Neural cell (in vitro differentiated cells): ENCODE measurements around the gene UBAP2L. TPM values are rescaled to one million over a fixed set of nuclear protein-coding genes. Genes with fewer than 3 reads are reported as not detected.
"Not testable (repeated sequence)": the region's sequence is repeated elsewhere in the genome, so short reads cannot be mapped to it uniquely, and the experiment has no call there.

Experiments used
- H2AFZ ChIP-seq: fragments of 200-600, 300-800 bp; sonication (generic), shearing (Covaris generic); 2 replicates; pipeline ENCODE4 v1.6.0; 2014; ENCODE audit warnings: low read depth, mild to moderate bottlenecking, antibody characterized with exemption, low read length, moderate library complexity
- H3F3A ChIP-seq: fragments of 200-600 bp; shearing (Covaris generic); 2 replicates; pipeline ENCODE4 v1.6.1; 2016; ENCODE audit warnings: mild to moderate bottlenecking, moderate library complexity, mixed read lengths, antibody characterized with exemption, low read length; ENCODE audit not compliant: insufficient read depth, poor library complexity, severe bottlenecking
- H3K27ac ChIP-seq: fragments of 200-600, 300-800 bp; sonication (generic), shearing (Covaris generic); 2 replicates; pipeline ENCODE4 v1.5.1; 2014; ENCODE audit warnings: mild to moderate bottlenecking, low read length, moderate library complexity
- H3K27me3 ChIP-seq: fragments of 300-800, 200-600 bp; sonication (generic), shearing (Covaris generic); 2 replicates; pipeline ENCODE4 v1.6.0; 2014; ENCODE audit warnings: mild to moderate bottlenecking, low read depth, low read length, moderate library complexity; ENCODE audit not compliant: insufficient read depth
- H3K36me3 ChIP-seq: fragments of 300-800, 200-600 bp; sonication (generic), shearing (Covaris generic); 2 replicates; pipeline ENCODE4 v1.5.1; 2014; ENCODE audit warnings: mild to moderate bottlenecking, antibody characterized with exemption, low read length, moderate library complexity; ENCODE audit not compliant: insufficient read depth
- H3K4me2 ChIP-seq: fragments of 300-800, 200-600 bp; sonication (generic), shearing (Covaris generic); 2 replicates; pipeline ENCODE4 v1.6.0; 2014; ENCODE audit warnings: mild to moderate bottlenecking, low read length
- H3K4me3 ChIP-seq: fragments of 300-800, 200-600 bp; sonication (generic), shearing (Covaris generic); 2 replicates; pipeline ENCODE4 v1.5.1; 2014; ENCODE audit warnings: mild to moderate bottlenecking, low read length, moderate library complexity
- H3K79me2 ChIP-seq: fragments of 200-600 bp; shearing (Covaris generic); replicated peaks from 2 replicates; pipeline ENCODE4 v1.6.0; 2014; ENCODE audit warnings: mild to moderate bottlenecking, low read length, moderate library complexity; ENCODE audit not compliant: insufficient read depth
- H3K9ac ChIP-seq: fragments of 300-800, 200-600 bp; sonication (generic), shearing (Covaris generic); 2 replicates; pipeline ENCODE4 v1.6.1; 2016; ENCODE audit warnings: mild to moderate bottlenecking, low read length, mixed read lengths
- H3K9me2 ChIP-seq: fragments of 200-600 bp; shearing (Covaris generic); 2 replicates; pipeline ENCODE4 v1.6.1; 2016; ENCODE audit warnings: mild to moderate bottlenecking, low read length, mixed read lengths; ENCODE audit not compliant: insufficient read depth
- H3K9me3 ChIP-seq: fragments of 200-600, 300-800 bp; sonication (generic), shearing (Covaris generic); 2 replicates; pipeline ENCODE4 v1.6.1; 2016; ENCODE audit warnings: mild to moderate bottlenecking, mixed run types, low read length, moderate library complexity, mixed read lengths
- H4K20me1 ChIP-seq: fragments of 200-600 bp; shearing (Covaris generic); 2 replicates; pipeline ENCODE4 v1.6.1; 2016; ENCODE audit warnings: mild to moderate bottlenecking, mixed run types; ENCODE audit not compliant: insufficient read depth
- CTCF ChIP-seq: fragments of 450-650 bp; IDR thresholded peaks from 2 replicates; pipeline ENCODE4 v1.5.1; 2014; ENCODE audit warnings: antibody characterized with exemption, mild to moderate bottlenecking, moderate library complexity; ENCODE audit not compliant: poor library complexity, severe bottlenecking
- EP300 ChIP-seq: fragments of 450-650 bp; conservative IDR thresholded peaks from 2 replicates; pipeline ENCODE4 v1.6.1; 2014; ENCODE audit warnings: antibody characterized with exemption, mild to moderate bottlenecking, moderate library complexity; ENCODE audit not compliant: poor library complexity, severe bottlenecking
- EZH2 ChIP-seq: fragments of 200-600, 300-800 bp; shearing (Covaris generic), sonication (generic); IDR thresholded peaks from 2 replicates; pipeline ENCODE4 v1.6.1; 2014; ENCODE audit warnings: antibody characterized with exemption, low read length, borderline replicate concordance, mild to moderate bottlenecking; ENCODE audit not compliant: insufficient read depth, poor library complexity, severe bottlenecking
- MXI1 ChIP-seq: fragments of 450-650 bp; conservative IDR thresholded peaks from 2 replicates; pipeline ENCODE4 v1.6.1; 2014; ENCODE audit warnings: antibody characterized with exemption, mild to moderate bottlenecking; ENCODE audit not compliant: poor library complexity, severe bottlenecking
- POLR2AphosphoS5 ChIP-seq: IDR thresholded peaks from 2 replicates; pipeline ENCODE4 v1.6.1; 2012
- RAD21 ChIP-seq: fragments of 450-650 bp; conservative IDR thresholded peaks from 2 replicates; pipeline ENCODE4 v1.6.1; 2014; ENCODE audit warnings: antibody characterized with exemption, mild to moderate bottlenecking, moderate library complexity
- REST ChIP-seq: IDR thresholded peaks from 2 replicates; pipeline ENCODE4 v1.6.1; 2012; ENCODE audit warnings: borderline replicate concordance
- SMC3 ChIP-seq: fragments of 450-650 bp; conservative IDR thresholded peaks from 2 replicates; pipeline ENCODE4 v1.6.1; 2014; ENCODE audit warnings: antibody characterized with exemption, mild to moderate bottlenecking, moderate library complexity; ENCODE audit not compliant: poor library complexity
- TAF1 ChIP-seq: IDR thresholded peaks from 2 replicates; pipeline ENCODE4 v1.6.1; 2012; ENCODE audit warnings: low read depth
- polyA plus RNA-seq: library from polyadenylated mRNA; depleted of rRNA; stranded (reverse); fragments of >200 nt; gene quantifications from 2 replicates; pipeline ENCODE4 v1.2.3, GENCODE V29; 2014

The UBAP2L gene
- polyA plus RNA-seq, 1 donor from 2014 or later: 44.7 TPM

DNA sequence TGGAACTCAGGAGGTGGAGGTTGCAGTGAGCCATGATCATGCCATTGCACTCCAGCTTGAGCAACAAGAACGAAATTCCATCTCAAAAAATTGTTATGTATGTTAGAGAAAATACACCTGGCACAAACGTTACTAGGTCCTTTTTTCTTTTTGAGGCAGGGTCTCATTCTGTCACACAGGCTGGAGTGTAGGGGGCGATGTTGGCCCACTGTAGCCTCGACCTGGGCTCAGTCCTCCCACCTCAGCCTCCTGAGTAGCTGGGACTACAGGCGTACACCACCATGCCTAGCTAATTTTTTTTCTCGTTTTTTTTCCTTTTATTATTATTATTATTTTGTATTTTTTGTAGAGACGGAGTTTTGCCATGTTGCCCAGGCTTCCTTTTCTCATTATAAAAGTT is 56.0 kb downstream of the UBAP2L start:
- H3K79me2 ChIP-seq: peaks cover 7% of the 10 kb centered on the region
- H3K9me3 ChIP-seq: no peaks in the 10 kb centered on the region
- TF ChIP-seq REST: no peak
- TF ChIP-seq MXI1: no peak
- TF ChIP-seq CTCF: no peak
- no peak for TF ChIP-seq TAF1
- TF ChIP-seq RAD21: no peak
- TF ChIP-seq SMC3: no peak
- H3K9me2 ChIP-seq: no peaks in the 10 kb centered on the region
- no peaks in the 10 kb centered on the region for H3F3A ChIP-seq
- no peak overlapping the region for H3K9ac ChIP-seq
- H3K4me3 ChIP-seq: no peak overlapping the region
- no peak overlapping the region for H2AFZ ChIP-seq
- H4K20me1 ChIP-seq: no peaks in the 10 kb centered on the region
- no peak overlapping the region for H3K27ac ChIP-seq
- H3K4me2 ChIP-seq: no peak overlapping the region
- H3K27me3 ChIP-seq: no peaks in the 10 kb centered on the region
- no peaks in the 10 kb centered on the region for H3K36me3 ChIP-seq

GRCh38 chr1:154287591-154287990 is 66.8 kb downstream of the UBAP2L start:
- not testable (repeated sequence) for H3F3A ChIP-seq, H3K9me3 ChIP-seq, H3K9me2 ChIP-seq, H2AFZ ChIP-seq, H3K79me2 ChIP-seq, H3K36me3 ChIP-seq, H4K20me1 ChIP-seq, H3K4me3 ChIP-seq, H3K9ac ChIP-seq, H3K4me2 ChIP-seq, H3K27me3 ChIP-seq, H3K27ac ChIP-seq

- H3K36me3 ChIP-seq: no peaks in the 10 kb centered on the region
- no peaks in the 10 kb centered on the region for H3K9me2 ChIP-seq
- H3K9me3 ChIP-seq: no peaks in the 10 kb centered on the region
- H3K27ac ChIP-seq: no peak overlapping the region
- H3K4me3 ChIP-seq: no peak overlapping the region
- H3K9ac ChIP-seq: no peak overlapping the region
- H2AFZ ChIP-seq: no peak overlapping the region
- no peaks in the 10 kb centered on the region for H3K27me3 ChIP-seq
- no peaks in the 10 kb centered on the region for H3K79me2 ChIP-seq
- H4K20me1 ChIP-seq: no peaks in the 10 kb centered on the region
- H3K4me2 ChIP-seq: no peak overlapping the region
- no peaks in the 10 kb centered on the region for H3F3A ChIP-seq
- TF ChIP-seq TAF1: no peak
- no peak for TF ChIP-seq REST
- TF ChIP-seq MXI1: no peak
- no peak for TF ChIP-seq EZH2
- no peak for TF ChIP-seq CTCF
- TF ChIP-seq RAD21: no peak
- TF ChIP-seq POLR2AphosphoS5: no peak
- TF ChIP-seq SMC3: no peak
- TF ChIP-seq EP300: no peak
Measured at GRCh38 chr1:154288661-154289060, 67.9 kb downstream of the UBAP2L start.
